ENCODE results near the gene MMP17.

The MMP17 gene

GRCh38 chr12:131827961-131828534 is at the start of gene MMP17:
Gene MMP17, plus strand, starts transcription at chr12:131828393. Its CDS starts 102 bp downstream, at chr12:131828495.
- TF ChIP-seq CTCF (IDR thresholded peaks at IDR 0.05; ENCODE audit: low read depth, low read length, missing control alignments): no peak
- peak within 1 kb of the TSS; percentile 77 for H3K4me3 ChIP-seq (replicated peaks; ENCODE audit: low read depth, low read length)
- no peak for DNase-seq (ENCODE audit: extremely low read depth, low read depth)

GRCh38 chr12:131779027-131779426 is 49.2 kb upstream of the MMP17 start:
- no peak overlapping the region for H3K4me3 ChIP-seq (replicated peaks; ENCODE audit: low read depth, low read length)
- DNase-seq (ENCODE audit: extremely low read depth, low read depth): no peak
- TF ChIP-seq CTCF (IDR thresholded peaks at IDR 0.05; ENCODE audit: low read depth, low read length, missing control alignments): no peak

GRCh38 chr12:131782061-131782460 is 46.1 kb upstream of the MMP17 start:
- H3K4me3 ChIP-seq (replicated peaks; ENCODE audit: low read depth, low read length): no peak overlapping the region
- DNase-seq (ENCODE audit: extremely low read depth, low read depth): no peak
- no peak for TF ChIP-seq CTCF (IDR thresholded peaks at IDR 0.05; ENCODE audit: low read depth, low read length, missing control alignments)

GRCh38 chr12:131783915-131784541 is 44.2 kb upstream of the MMP17 start:
- no peak overlapping the region for H3K4me3 ChIP-seq (replicated peaks; ENCODE audit: low read depth, low read length)
- no peak for TF ChIP-seq CTCF (IDR thresholded peaks at IDR 0.05; ENCODE audit: low read depth, low read length, missing control alignments)
- DNase-seq (ENCODE audit: extremely low read depth, low read depth): peak; percentile 83

DNA sequence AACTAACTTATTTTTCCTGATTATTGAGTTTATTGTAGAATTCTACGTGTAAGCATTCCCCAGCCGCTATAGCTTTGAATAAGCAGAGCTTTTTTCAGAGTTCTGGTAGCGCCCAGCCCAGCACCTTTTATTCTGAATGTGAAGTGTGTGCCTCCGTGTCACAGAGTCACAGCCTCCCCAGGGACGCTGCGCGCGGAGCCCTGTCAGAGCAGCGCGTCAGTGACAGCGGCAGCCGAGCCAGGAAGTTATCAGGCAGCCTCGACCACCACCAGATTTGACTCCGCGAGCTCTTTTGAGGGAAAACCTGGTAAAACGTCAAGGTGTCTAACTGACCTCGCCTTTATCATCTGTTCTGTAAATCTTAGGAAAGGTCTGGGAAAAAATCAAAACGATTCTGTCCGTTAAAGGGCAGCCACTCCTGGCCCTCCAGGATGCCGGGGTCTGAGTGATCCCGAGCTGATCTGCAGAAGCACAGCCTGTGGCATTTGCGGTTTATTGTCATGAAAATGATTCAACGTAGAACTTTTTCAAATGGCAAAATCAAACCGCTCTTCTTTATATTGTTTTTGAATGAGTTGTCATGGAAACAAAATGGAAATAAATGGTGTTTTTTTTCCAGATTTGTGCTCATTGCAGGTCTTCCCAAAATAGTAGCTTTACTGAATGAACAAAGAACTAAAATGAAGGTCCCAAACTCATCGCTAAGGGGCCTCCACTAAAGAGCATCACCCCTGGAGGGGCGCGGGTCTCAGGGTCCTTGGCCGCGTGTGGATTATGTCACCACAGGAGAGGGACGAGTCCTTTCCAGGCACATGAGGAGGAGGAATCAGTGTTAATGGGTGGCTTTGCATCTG is 43.1 kb upstream of the MMP17 start:
- DNase-seq (ENCODE audit: extremely low read depth, low read depth): no peak
- TF ChIP-seq CTCF (IDR thresholded peaks at IDR 0.05; ENCODE audit: low read depth, low read length, missing control alignments): no peak
- H3K4me3 ChIP-seq (replicated peaks; ENCODE audit: low read depth, low read length): no peak overlapping the region

GRCh38 chr12:131785763-131786330 is 42.3 kb upstream of the MMP17 start:
- no peak for DNase-seq (ENCODE audit: extremely low read depth, low read depth)
- no peak for TF ChIP-seq CTCF (IDR thresholded peaks at IDR 0.05; ENCODE audit: low read depth, low read length, missing control alignments)
- H3K4me3 ChIP-seq (replicated peaks; ENCODE audit: low read depth, low read length): no peak overlapping the region
